M059J (cell line): Measurements from ENCODE around the gene PTGES. TPM values are rescaled to one million over a fixed set of nuclear protein-coding genes. Genes with fewer than 3 reads are reported as not detected.

ENCODE experiments used
- DNase-seq: peaks from one replicate; pipeline ENCODE4 v3.0.0-alpha.2; 2012; ENCODE audit warnings: low read depth
- total RNA-seq: library from RNA; depleted of rRNA; stranded (reverse); fragments of >200 nt; shearing (Covaris generic); gene quantifications from 2 replicates; pipeline ENCODE4 v1.2.3, GENCODE V29; 2014

PTGES gene
- total RNA-seq, 1 experiment from 2014 or later, result 0.10 TPM

DNA sequence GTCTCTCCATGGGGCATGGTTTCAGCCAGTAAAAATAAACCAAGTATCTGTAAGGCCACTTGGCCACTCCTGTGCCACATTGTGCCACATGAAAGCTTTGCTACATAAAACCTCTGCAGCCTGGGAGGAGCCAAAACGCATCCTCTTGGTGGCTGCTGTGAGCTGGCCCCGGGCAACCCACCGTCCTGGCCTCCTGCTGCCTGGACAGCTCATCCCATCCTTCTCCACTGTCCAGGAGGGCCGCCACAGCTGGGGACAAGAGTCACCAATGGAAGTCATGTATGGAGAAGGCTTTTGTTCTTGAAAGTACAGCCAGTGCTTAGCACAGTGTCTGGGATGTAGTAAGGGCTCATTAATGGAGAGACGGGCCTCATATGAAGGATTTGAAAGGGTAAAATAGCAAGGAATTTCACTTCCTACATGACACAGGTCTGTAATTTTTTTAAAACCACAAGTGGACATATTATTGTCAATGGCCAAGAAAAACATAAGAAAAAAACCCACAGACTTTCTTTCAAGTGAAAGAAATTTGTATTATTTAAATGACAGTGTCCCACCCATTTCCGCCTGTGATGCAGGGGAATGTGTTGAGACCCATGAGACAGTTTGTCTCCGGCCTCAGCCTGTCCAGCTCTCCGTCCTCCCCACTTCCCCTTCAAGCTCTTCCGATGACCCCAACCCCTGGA lies 6.6 kb downstream of the PTGES start:
- DNase-seq, result peak; percentile 42

DNA sequence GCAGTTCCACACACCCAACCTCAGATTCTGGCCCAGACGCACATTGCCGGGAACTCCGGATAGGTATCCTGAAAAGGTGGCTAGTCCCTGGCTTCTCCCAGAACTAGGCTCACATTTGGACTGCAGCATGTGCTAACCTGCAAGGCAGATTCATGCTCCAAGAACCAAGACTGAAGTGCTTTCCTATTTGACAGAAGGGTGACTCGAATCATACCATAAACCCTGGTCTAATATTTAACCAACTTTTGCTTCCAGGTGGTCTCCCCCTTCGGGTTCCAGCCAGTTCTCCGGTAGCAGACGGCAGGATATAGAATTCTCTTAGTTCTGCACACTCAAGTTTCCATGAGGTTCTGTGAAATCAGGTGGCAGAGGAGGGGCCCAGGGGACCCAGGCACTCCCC lies 7.6 kb downstream of the PTGES start:
- no peak for DNase-seq

DNA sequence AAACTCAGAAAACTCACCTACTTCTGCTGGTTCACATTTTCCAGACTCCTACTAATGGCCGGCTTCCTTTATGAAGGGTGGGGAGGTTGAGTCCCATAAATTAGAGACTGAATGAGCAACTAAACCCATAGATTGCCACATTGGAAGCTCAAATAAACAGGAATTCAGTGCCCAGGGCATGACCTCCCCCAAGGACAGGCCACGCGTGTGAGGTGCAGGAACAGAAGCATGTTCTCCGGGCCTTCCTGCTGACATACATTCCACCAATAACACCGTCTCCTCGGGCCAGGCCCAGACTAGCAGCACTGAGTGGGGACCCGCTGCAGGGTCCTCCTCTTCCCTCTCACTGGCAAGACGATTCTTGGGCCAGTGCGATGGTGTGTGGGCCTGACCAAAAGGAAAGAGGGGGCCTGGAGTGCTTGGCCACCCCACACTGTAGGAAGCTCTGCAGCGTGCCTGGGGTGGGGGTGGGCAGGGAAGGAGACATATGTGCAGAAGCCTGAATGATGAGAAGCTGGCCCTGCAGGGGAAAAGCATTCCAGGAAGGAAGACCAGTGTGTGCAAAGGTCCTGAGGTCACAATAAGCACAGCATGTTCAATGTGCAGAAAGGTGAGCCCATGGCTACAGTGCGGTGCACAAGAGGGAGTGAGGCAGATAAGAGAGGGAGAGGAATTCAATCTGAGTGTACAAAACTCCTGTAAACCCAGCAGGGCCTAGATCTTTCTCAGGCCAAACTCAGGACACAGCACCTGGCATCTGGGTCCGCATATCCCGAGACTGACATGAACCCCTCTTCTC lies 12.0 kb downstream of the PTGES start:
- DNase-seq, result no peak

DNA sequence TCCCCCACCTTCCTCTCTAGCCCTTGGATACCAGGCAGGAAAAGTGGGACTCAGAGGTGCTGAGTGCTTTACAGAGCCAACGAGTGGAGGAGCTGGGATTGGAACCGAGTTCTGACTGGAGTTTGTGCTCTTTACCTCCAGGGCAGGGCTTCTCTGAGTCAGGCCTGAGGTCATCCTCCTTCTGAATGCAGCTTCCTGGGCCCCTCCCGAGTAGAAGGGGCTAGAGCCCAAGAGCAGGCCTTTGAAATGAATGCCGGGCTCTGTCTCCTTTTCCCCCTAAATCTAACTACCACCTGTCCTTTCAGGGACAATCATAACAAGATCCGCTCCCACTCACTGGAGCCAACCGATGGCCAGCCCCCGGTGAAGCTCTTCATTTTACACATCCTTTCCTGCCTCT lies 12.7 kb downstream of the PTGES start:
- DNase-seq, result no peak

DNA sequence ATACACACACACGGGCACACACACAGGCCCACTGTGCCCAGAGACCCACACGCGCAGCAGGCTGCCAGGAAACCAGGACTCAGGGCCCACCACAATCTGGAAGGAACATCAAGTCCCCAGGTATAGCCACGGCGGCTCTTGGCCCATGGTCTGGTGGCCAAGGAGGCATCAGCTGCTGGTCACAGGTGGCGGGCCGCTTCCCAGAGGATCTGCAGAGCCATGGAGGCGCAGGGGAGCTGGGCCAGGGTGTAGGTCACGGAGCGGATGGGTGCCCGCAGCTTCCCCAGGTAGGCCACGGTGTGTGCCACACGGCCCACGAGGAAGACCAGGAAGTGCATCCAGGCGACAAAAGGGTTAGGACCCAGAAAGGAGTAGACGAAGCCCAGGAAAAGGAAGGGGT lies 13.4 kb downstream of the PTGES start:
- DNase-seq, result no peak

DNA sequence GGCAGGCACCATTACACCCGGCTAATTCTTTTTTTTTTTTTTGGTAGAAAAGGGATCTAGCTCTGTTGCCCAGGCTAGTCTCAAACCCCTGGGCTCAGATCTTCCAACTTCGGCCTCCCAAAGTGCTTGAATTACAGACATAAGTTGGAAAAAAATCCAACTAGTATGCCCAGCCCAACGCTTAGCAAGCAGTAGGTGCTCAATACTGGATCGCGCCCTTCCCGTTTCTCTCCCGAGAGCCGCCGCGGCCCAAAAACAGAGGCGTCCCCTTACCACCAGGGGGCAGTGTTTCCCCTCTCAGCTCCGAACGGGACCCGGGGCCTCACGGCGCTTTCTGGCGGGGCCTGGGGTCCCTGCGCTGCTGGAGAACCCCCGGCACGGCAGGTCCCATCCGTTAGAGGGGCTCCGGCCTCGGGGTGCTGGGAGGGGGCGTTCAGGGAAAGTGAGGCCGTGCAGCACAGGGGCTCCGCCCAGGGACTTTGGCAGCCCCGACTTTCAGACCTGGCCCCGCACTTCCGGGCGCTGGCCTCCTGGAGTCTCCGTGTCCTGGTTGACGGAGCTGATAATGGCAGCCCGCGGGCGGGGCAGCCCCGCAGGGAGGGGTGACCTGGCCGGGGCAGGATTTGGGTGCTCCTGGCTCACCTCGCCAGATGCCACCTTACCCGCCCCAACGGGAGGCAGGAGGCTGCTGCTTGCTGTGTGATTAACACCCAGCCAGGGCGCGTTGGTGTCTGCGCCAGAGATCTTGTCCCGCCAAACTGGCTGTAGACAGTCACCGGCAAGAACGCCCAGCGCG lies 15.2 kb downstream of the PTGES start:
- DNase-seq, result peak; percentile 67

DNA sequence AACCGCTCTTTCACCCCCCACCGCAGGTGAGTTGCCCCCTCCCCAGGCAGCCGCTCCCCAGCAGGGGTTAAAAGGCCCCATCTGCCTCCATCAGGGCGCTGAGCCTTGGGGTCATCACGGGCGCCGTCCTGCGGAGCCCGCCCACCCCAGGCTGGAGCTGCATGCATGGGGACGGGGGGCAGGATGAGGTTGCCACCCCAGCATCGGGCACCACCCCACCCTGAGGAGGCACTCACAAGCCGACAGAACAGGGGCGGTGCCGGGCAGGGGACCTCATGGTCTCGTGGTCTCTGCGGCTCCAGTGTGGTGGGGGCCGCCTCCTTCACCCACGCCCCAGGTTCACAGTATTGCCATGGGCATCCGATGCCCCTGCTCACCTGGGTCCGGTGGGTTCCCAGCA lies 16.5 kb downstream of the PTGES start:
- DNase-seq, result no peak

DNA sequence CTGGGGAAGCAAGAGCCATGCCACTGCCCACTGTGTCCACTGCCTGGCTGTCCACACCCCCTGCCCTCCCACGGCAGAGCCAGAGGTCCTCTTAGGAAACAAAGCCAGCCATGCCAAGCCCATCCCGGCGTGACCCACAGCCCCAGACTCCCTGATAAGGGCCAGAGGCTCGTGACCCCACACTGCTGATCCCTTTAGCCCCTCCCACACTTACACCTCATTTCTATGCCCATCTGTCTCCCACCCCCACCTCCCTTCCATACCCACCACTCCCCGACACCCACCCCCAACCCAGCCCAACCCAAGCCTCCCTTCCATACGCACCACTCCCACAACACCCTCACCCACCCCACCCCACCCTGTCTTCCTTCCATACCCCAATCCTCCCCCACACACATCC lies 17.3 kb downstream of the PTGES start:
- no peak for DNase-seq

DNA sequence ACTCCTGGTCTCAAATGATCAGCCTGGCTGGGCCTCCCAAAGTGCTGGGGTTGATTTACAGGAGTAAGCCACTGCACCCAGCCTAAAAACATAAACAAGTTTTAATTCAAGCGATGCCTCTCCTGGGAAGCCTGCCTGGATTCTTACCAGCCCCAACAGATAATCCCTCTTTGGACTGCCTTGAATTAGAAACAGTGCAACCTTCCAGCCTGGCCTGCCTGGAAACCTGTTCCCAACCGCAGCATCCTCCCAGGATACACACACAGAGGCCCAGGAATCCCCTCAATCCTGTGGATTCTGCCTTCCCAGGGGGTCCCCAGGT lies 19.2 kb downstream of the PTGES start:
- DNase-seq, result no peak

DNA sequence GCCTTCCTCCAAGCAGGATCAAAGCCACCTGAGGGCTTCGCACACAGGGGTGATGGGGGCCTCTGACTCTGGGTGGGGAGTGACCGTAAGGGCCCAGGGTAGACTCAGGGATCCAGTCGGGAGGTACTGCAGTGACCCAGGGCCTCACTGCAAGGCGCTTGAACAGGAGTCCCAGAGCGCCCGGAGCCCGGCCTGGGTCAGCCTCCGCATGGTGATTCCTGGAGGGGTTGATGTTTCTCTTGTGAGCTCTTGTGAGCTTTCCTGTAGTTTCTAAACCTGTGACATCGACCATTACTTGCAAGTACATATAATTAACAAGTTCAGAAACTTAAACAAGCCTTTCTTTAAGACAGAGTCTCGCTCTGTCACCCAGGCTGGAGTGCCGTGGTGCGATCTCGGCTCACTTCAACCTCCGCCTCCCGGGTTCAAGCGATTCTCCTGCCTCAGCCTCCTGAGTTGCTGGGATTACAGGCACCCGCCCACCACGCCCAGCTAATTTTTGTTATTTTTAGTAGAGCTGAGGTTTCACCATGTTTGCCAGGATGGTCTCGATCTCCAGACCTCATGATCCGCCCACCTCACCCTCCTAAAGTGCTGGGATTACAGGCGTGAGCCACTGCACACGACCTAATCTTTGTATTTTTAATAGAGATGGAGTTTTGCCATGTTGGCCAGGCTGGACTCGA lies 19.8 kb downstream of the PTGES start:
- DNase-seq, result no peak

DNA sequence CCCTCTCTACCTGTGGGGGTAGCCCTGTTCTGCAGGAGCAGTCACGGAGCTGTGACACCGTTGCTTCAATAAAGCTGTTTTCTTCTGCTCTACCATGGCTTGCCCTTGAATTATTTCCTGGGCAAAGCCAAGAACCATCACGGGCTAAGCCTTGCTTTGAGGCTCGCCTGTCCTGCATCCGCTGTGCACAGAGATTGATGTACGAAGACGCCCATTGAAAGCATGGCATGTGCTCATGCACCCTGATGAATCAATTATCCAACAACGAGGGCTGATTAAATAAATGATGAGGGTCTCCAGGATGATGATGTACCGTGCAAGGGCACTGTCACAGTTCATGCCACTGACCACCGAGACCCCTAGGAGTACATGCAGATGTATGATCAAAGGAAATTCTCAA lies 20.7 kb downstream of the PTGES start:
- DNase-seq, result no peak

DNA sequence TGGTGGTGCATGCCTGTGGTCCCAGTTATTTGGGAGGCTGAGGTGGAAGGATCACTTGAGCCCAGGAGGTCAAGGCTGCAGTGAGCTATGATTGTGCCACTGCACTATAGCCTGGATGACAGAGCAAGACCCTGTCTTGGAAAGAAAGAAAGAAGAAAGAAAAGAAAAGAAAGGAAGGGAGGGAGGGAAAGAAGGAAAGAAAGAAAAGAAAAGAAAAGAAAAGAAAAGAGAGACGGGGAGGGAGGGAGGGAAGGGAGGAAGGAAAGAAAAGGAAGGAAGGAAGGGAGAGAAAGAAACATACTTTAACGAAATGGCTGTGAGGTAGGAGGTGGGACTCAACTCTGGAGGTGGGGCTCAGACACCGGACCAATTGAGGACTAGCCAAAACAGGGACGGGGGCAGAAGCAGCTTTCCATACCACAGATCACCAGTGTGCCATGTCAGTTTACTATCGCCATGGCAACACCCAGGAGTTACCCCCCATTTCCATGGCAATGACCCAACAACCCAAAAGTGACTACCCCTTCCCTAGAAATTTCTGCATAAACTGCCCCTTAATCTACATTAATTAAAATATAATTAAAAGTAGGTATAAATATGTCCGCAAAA lies 21.3 kb downstream of the PTGES start:
- no peak for DNase-seq

DNA sequence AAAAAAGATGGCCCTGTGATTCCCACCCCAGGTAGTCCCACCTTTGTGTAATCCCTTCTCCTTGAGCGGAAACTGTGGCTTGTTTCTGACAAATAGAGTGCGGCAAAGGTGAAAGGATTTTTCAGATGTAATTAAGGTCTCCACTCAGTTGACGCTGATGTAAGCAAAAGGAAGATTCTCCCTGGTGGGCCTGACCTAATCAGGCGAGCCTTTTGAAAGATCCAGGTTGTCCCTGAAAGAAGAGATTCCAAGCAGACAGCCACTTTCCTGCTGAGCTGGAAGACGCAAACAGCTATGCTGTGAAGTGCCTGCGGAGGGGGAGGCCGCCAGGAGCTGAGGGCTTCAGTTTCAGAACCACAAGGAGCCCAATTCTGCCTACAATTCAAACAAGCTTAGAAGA lies 24.1 kb downstream of the PTGES start:
- DNase-seq, result no peak

DNA sequence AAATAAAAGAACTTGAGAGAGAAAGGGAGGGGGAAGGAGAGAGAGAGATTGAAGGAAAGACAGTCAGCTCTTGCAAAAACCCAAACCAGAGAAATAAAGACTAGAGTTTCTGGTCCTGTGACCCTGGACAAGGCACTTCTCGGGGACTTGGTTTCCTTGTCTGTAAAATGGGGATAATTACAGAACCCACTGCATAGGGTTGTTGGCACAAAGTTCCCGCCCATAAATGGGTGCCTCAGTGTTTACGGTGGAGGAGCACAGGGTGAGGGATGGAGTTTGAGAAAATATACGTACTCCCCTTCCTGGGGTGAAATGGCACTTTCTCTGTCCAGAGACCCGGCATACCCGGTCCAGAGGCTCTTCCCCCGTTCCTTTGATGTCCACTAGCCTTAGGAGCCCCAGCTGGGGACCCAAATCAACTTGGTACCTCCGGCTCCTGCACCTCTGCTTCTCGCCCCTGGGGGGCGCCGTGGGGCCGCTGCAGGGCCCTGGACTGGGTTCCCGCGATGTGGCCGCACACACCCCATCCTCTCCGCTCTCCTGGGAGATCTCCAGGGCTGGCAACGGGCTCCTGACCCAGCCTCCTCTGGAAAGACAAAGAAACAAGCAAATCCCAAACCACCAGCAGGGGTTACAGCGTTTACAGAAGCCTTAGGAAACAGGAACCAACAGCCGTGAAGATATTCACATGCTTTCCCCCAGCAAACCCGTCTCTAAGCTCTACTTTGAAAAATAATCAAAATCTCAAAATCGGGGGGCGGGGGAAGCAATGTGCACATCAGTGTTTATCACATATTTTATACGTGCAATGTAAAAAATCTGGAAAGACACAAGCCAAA lies 26.3 kb downstream of the PTGES start:
- peak; percentile 69 for DNase-seq

DNA sequence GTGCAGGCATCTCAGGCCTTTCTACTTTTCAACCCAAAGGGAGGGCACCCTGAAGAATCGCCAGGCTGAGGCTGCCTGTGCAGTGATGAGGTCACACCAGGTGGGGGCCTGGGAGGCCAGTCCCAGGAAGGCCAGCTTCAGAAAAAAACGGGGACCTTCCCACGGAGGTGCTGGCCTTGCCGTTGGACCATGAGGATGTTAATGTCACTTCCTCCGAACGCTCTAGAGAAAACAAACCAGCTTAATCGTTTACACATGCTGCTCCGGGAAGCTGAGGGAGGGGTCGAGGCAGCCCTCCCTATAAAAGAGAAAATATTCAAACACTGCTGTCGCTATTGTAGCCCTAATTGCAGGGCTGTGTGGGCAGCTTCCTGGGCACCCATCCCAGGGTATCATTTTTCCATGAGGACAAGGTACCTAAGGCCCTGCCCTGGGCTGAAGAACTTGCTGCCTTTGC lies 27.0 kb downstream of the PTGES start:
- no peak for DNase-seq

DNA sequence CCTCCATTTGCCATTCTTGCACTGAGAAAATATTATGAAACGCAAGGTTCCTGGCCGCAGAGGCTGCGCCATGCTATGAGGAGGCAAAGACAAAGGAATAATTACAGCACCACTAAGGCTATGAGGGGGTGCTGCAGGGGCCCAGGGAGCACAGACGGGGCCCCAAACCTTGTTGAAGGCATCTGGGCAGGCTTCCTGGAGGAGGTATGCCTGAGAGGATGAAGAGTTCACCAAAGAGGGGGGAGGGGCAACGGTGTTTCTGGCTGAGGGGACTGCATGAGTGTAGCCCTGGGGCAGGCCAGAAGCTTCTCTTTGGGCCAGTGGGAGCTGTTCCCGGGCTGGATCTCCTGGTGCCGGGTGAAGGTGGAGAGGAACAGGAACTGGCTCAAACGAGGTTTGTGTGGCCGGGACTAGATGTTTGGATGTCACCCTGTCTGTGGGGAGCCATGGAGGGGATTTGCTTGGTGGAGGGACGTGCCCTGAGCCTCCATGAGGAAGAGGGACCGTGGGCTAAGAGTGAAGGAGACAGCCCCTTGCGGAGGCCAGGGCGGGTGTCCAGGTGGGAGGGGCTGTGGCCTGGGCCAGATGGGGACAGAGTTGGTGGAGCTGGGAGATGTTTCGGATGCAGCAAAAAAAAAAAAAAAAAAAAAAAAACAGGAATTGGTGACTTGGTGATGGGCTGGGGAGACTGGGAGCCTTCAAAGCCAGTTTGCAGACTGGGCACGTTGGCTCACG lies 28.2 kb downstream of the PTGES start:
- DNase-seq, result no peak

DNA sequence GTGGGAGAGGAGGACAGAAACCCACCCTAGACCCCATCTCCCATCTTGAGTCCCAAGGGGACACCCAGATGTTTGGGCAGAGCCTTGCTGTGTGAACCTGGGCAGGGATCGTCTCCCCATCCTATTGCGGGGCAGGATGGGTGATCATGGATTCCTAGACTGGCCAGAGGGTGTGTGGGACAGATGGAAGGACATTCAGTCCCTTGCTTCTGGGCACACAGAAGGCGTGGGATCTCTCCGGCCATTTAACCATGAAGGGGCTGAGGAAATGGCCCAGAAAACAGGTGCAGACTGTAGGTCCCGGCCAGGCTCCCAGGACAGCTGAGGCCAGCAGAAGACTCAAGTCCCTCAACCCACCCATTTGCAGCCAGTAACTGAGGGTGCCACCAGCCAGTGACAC lies 29.9 kb downstream of the PTGES start:
- DNase-seq, result no peak

DNA sequence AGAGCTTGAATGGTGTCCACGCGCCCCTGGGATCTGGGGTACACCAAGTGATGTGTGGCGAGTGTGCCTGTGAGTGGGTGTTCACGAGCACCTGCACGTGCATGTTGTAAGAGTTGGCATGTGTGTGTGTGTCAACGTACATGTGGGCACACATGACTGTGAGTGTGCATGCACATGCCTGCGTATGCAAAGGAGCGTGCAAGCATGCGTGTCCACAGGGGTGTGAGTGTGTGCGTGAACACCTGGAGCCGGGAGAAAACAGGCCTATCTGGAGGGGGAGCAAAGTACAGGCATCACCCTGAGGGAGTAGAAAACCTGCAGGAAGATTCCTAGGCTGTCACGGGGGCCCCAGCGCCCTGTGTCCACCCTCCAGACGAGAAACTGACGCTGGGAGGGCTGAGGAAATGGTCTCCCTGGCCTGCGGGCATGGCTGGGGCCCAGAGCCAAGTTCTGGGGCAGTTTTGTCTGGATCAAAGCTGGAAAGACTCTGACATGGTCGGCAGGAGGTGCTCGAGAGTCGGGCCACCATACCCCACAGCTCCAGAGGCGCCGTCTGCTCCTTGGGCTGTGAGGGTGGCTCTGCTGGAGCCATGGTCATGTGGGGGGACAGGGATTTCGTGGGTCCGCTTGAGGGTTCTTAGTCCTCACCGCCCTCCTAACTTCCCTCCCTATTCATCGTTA lies 31.8 kb downstream of the PTGES start:
- no peak for DNase-seq

DNA sequence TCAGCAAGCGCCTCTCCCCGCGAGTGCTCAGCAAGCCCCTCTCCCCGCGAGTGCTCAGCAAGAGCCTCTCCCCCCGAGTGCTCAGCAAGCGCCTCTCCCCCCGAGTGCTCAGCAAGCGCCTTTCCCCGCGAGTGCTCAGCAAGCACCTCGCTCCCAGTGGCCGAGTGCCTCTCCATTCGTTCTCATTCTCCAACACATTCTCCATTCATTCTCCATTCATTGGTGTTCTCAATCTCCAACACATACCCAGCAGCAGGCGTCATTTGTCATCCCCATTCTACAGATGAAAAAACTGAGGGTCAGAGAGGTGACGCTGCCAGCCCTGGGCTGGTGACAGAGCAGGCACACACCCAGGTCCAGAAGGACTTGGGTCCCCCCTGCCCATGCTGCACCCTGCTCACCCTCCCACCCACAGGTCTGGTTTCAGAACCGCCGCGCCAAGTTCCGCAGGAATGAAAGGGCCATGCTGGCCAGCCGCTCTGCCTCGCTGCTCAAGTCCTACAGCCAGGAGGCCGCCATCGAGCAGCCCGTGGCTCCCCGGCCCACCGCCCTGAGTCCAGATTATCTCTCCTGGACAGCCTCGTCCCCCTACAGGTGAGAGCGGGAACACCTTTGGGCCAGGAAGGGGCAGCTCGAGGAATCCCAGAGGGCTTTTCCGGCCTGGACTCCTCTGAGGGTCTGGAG lies 32.5 kb downstream of the PTGES start:
- DNase-seq, result no peak
